ENCODE data around the gene EXD3.

EXD3 gene

DNA sequence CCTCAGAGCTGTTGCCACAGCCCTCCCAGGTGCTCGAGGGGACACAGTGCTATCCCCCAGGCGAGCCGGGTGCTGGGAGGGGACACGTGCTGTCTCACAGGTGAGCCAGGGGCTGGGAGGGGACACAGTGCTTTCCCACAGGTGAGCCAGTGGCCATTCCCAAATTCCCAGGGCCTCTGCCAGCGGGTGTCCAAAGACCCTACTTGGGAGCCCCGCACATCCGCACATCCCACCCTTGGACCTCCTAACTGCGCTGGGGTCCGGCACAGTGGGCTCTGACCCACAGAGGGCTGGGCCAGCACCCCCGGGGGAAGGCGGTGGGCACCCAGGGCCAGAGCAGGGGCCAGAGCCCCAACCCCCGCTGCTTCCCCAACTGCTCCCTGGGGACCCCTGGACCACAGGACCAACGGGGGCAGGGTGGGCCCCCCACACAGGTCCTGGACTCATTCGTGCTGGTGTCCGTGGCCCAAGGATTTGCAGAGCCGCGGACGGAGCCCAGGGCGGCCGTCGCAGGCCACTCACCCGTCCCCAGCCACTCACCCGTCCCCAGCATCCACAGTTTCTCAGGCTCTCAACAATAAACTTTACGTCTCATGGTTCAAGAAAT, 17.9 kb downstream of the EXD3 start:
- H3K4me3 ChIP-seq, result no peak overlapping the region
- TF ChIP-seq, protein P1, sequence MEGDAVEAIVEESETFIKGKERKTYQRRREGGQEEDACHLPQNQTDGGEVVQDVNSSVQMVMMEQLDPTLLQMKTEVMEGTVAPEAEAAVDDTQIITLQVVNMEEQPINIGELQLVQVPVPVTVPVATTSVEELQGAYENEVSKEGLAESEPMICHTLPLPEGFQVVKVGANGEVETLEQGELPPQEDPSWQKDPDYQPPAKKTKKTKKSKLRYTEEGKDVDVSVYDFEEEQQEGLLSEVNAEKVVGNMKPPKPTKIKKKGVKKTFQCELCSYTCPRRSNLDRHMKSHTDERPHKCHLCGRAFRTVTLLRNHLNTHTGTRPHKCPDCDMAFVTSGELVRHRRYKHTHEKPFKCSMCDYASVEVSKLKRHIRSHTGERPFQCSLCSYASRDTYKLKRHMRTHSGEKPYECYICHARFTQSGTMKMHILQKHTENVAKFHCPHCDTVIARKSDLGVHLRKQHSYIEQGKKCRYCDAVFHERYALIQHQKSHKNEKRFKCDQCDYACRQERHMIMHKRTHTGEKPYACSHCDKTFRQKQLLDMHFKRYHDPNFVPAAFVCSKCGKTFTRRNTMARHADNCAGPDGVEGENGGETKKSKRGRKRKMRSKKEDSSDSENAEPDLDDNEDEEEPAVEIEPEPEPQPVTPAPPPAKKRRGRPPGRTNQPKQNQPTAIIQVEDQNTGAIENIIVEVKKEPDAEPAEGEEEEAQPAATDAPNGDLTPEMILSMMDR (IDR thresholded peaks at IDR 0.05), result no peak
- H3K27ac ChIP-seq, result no peak overlapping the region
- DNase-seq (ENCODE audit: low spot score), result no peak

DNA sequence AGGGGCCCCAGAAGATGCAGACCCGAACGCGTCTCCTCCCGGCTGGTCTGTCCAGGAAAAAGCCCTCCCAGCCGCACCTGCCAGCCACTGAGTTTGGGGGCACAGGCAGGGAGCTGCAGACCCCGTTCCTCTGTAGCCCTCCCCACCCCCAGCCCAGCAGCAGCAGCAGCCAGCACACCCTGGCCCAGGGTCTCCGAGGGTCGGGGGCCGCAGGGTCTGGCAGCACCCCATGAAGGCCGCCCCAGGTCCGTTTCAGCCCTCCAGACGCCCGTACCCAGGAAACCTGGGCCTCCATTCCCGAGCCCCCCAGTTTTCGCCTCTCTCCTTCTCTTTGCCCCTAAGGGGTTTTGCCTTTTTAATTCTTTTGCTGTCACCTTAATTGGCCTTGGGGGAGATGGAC, 19.7 kb downstream of the EXD3 start:
- Histone ChIP-seq H3K4me3 (no peak overlapping the region), H3K27ac (no peak overlapping the region)
- TF ChIP-seq, protein P1 (IDR thresholded peaks at IDR 0.05), result no peak
- no peak for DNase-seq (ENCODE audit: low spot score)

DNA sequence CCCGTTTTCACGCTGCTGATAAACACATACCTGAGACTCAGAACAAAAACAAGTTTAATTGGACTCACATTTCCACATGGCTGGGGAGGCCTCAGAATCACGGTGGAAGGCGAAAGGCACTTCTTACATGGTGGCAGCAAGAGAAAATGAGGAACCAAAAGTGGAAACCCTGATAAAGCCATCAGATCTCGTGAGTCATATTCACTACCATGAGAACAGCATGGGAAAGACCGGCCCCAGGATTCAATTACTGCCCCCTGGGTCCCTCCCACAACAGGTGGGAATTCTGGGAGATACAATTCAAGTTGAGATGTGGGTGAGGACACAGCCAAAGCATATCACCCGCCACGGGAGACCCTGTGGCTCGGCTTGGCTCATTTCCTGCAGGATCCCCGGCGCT, 20.2 kb downstream of the EXD3 start:
- H3K27ac ChIP-seq, result no peak overlapping the region
- DNase-seq (ENCODE audit: low spot score), result no peak
- no peak overlapping the region for H3K4me3 ChIP-seq
- TF ChIP-seq, protein P1 (IDR thresholded peaks at IDR 0.05), result no peak

DNA sequence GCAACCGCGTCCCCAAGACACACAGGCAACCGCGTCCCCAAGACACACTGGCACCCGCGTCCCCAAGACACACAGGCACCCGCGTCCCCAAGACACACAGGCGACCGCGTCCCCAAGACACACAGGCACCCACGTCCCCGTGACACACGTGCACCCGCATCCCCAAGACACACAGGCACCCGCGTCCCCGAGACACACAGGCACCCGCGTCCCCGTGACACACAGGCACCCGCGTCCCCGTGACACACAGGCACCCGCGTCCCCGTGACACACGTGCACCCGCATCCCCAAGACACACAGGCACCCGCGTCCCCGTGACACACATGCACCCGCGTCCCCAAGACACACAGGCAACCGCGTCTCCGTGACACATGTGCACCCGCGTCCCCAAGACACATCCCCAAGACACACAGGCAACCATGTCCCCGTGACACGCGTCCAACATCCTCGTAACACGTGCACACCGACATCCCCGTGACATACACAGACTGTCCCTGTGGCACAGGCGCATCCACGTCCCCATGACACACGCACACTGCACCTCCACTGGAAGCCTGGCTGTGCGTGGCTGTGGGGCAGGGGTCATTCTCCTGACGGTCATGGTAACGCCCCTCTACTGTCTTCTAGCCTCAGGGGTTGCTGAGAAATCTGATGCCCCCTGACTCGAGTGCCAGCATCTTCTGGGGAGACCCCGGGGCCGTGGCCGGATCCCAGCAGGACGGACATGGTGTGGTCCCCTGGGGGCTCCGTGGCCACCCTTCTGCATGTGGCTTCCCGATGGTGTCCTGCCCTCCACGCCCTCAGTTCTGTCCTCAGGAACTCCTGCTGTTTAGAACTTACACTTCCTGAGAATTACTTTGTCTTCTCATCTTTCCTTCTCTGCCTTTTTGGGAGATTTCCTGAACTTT, 24.1 kb downstream of the EXD3 start:
- H3K27ac ChIP-seq, result no peak overlapping the region
- no peak for DNase-seq (ENCODE audit: low spot score)
- TF ChIP-seq, protein P1 (IDR thresholded peaks at IDR 0.05), result no peak
- H3K4me3 ChIP-seq, result no peak overlapping the region

DNA sequence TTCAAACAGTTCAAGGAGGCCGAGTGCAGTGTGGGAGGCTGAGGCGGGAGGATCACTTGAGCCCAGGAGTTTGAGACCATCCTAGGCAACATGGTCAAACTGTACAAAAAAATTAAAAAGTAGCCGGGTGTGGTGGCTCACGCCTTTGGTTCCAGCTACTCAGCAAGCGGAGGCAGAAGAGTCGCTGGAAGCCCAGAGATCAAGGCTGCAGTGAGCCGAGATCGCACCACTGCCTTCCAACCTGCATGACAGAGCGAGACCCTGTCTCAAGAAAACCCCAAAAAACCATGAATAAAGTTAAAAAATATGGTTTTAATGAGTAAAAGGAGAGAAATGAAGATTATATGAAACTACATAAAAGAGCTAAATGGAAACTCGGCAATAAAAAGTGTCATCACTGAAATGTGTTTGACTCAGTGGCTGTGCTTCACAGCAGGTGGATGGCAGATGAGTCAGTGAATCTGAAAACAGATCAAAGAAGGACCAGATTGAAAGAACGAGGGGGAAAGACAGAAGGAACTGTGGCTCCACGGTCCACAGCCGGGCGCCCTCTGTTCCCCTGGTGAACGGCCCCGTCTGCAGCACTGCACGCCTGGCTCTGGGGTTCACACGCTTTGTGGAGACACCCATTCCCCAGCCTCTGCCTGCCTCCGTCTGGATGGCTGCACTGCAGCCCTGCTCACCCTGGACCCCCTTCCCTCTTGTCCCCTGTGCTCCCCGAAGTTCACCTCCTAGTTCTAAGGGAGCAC, 25.1 kb downstream of the EXD3 start:
- no peak for DNase-seq (ENCODE audit: low spot score)
- no peak overlapping the region for H3K4me3 ChIP-seq
- H3K27ac ChIP-seq, result no peak overlapping the region
- TF ChIP-seq, protein P1 (IDR thresholded peaks at IDR 0.05), result no peak

DNA sequence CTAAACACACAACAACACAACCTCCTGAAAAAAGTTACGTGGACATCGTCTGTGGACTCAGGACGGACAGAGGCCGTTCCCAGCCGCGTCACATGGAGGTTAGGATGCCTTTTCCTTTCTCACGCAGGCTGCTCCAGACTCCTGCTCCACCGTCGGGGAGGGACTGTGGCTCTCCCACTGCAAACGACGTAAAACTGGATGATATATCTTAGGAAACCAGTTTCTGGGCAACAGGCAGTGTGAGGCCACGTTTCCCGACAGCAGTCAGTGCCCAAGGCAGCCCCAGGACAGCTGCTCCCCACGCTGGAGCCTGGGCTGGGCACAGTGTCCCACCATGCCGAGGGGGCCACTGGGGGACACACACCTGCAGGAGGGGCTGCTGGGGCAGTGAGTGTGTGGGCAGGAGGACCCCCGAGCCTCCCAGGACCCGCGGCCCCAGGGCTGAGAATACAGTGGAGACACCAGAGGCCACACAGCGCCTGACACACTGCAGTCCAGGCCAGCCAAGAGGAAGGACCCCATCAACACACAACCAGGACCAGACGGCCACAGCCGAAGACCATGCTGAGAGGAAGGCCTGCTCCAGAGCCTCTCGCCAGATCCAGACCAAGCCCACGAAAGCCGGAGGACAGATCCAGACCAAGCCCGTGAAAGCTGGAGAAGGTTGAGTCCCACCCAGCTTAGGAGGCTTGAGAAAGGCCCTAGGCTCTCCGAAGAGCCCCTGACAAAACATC, 26.2 kb downstream of the EXD3 start:
- DNase-seq (ENCODE audit: low spot score), result no peak
- H3K4me3 ChIP-seq, result no peak overlapping the region
- TF ChIP-seq, protein P1 (IDR thresholded peaks at IDR 0.05), result no peak
- no peak overlapping the region for H3K27ac ChIP-seq
